GM12864 (cell line): ENCODE measurements around the gene ZNF688.

Source experiments
- DNase-seq: peaks from one replicate; pipeline ENCODE4 v3.0.0-alpha.2; 2011; ENCODE audit warnings: low read depth
- H3K4me3 ChIP-seq: 2 replicates; pipeline ENCODE4 v1.5.1; 2011; ENCODE audit warnings: mild to moderate bottlenecking, low read depth, low read length, control low read depth
- TF ChIP-seq, protein P1 (sequence below): IDR thresholded peaks from 2 replicates; pipeline ENCODE4 v1.5.1; 2011; ENCODE audit warnings: low read depth, mild to moderate bottlenecking, moderate library complexity, low read length, control low read depth, inconsistent platforms; ENCODE audit errors: missing control alignments

Gene ZNF688

GRCh38 chr16:30571445-30572322, at the start of gene ZNF688:
ZNF688 (minus strand) TSS chr16:30571714; CDS start chr16:30571629, 85 bp downstream.
- H3K4me3 ChIP-seq = peak within 1 kb of the TSS; percentile 58
- TF ChIP-seq, protein P1, sequence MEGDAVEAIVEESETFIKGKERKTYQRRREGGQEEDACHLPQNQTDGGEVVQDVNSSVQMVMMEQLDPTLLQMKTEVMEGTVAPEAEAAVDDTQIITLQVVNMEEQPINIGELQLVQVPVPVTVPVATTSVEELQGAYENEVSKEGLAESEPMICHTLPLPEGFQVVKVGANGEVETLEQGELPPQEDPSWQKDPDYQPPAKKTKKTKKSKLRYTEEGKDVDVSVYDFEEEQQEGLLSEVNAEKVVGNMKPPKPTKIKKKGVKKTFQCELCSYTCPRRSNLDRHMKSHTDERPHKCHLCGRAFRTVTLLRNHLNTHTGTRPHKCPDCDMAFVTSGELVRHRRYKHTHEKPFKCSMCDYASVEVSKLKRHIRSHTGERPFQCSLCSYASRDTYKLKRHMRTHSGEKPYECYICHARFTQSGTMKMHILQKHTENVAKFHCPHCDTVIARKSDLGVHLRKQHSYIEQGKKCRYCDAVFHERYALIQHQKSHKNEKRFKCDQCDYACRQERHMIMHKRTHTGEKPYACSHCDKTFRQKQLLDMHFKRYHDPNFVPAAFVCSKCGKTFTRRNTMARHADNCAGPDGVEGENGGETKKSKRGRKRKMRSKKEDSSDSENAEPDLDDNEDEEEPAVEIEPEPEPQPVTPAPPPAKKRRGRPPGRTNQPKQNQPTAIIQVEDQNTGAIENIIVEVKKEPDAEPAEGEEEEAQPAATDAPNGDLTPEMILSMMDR = no peak
- peak; percentile 95 for DNase-seq

DNA sequence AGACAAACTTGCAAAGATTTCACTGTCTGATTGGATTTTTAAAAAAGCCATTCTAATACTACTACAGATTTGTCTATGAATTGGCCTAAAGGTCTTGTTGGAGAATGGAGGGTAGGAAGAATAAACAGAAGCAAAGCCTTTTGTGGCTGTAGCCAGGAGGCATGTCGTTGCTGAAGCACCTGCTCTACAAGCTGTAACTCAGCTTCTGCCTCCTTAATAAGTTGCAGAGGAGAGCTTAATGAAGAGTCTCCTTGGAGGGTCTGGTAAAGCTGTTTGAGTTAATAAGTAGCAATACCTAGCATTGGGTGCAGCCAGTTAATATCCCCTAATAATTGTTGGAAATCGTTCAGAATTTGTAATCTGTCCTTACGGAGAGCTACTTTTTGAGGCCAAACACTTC, 48.7 kb upstream of the ZNF688 start:
- DNase-seq = no peak
- H3K4me3 ChIP-seq = no peak overlapping the region
- TF ChIP-seq, protein P1 = no peak

DNA sequence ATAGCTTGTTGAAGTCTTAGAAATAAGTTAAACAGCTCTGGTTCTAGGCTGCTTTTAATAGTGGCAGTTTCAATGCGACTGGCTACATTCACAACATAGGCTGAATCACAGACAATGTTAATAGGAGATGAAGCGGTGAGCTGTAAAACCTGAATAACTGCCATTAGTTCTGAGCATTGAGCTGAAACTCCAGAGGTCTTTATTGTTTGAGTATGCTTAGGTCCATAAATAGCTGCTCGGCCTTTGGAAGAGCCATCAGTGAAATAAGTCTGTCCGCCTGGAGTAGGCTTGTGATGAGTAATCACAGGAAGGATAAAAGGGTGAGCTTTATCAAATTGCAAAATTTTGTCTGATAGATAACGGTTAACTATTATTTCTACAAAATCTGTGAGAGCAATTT, 48.1 kb upstream of the ZNF688 start:
- DNase-seq = no peak
- no peak overlapping the region for H3K4me3 ChIP-seq
- TF ChIP-seq, protein P1 = no peak

DNA sequence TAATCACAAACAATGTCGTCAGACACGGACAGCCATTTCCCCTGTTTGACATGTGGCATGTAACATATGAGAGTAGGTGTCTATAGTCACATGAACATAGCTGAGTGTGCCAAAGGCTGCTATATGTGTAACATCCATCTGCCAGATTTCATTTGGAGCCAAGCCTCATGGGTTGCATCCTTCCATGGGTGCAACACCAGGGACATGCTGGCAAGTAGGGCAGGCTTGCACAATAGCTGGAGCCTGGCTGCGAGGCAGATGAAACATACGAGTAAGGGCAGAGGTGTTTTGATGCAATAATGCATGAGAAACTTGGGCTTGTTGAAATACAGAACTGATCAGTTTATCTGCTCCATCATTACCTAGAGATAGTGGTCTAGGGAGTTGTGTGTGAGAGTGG, 47.7 kb upstream of the ZNF688 start:
- TF ChIP-seq, protein P1 = no peak
- H3K4me3 ChIP-seq = no peak overlapping the region
- DNase-seq = no peak

DNA sequence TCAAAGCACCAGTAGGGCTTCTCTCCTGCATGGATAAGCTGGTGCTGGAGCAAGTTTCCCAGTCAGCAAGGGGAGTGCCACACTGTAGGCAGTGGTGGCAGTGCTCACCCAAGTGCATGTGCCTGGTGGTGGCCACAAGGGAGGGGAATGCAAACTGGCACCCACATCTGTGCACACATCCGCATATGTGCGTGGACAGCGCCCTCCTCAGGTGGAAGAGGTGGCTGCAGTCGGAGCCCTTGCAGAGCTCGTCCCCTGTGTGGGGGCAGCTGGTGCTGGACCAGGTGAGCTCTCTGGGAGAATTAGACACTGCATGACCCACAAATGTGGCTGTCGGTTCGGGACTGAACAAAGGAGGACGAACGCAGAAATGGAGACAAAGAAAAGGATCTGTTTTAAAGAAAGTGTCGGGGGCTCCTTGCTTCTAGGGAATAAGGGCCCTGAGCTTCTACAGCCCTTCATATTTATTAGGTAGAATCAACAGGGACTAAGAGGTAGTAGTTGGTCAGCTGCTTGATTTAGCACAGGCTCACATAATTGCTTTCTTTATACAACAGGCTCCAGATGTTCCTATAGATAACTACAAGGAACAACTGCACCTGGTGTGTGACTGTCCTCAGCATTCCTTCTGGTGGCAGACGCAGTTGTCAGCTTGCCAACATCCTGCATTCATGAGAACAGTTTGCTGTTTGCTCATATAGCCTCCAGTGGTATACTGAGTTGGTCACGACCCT, 44.0 kb upstream of the ZNF688 start:
- DNase-seq = peak; percentile 38
- H3K4me3 ChIP-seq = no peak overlapping the region
- TF ChIP-seq, protein P1 = peak; percentile 88

- peak within 1 kb of the TSS; percentile 93 for H3K4me3 ChIP-seq
- TF ChIP-seq, protein P1 = no peak
- DNase-seq = peak; percentile 95
Observed at GRCh38 chr16:30609926-30610839, 38.7 kb upstream of the ZNF688 start, which contains the start of gene ZNF689. ZNF689 (minus strand) TSS chr16:30610389; CDS start chr16:30610041, 348 bp downstream.
